ENCODE data around the gene FBXL15.

DNA sequence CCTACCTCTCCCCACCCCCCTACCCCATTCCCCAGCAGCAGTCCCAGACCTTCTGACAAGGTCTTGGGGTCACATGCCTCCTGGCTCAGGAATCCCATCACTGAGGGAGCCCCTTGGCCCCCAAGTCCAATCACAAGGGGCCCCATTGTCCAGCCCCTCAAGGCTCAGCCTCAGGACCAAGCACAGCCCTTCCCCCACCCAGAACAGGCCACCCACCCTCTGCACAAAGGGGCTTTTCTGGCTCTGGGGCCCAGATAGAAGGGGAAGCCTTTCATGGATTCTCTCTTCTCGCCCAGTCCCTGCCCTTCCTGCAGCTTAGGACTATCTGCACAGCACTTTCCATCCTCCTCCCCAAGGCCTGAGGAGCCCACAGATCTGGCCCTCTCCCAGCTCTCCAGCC lies 4.8 kb downstream of the FBXL15 start:
- TF ChIP-seq BACH1 (tag; IDR thresholded peaks at IDR 0.05): no peak
- TF ChIP-seq JUNB (CRISPR knock-in tag; conservative IDR thresholded peaks at IDR 0.05): no peak
- no peak for TF ChIP-seq STAG1 (CRISPR knock-in tag; IDR thresholded peaks at IDR 0.05; ENCODE audit: borderline replicate concordance)
- TF ChIP-seq, protein P1, sequence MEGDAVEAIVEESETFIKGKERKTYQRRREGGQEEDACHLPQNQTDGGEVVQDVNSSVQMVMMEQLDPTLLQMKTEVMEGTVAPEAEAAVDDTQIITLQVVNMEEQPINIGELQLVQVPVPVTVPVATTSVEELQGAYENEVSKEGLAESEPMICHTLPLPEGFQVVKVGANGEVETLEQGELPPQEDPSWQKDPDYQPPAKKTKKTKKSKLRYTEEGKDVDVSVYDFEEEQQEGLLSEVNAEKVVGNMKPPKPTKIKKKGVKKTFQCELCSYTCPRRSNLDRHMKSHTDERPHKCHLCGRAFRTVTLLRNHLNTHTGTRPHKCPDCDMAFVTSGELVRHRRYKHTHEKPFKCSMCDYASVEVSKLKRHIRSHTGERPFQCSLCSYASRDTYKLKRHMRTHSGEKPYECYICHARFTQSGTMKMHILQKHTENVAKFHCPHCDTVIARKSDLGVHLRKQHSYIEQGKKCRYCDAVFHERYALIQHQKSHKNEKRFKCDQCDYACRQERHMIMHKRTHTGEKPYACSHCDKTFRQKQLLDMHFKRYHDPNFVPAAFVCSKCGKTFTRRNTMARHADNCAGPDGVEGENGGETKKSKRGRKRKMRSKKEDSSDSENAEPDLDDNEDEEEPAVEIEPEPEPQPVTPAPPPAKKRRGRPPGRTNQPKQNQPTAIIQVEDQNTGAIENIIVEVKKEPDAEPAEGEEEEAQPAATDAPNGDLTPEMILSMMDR (IDR thresholded peaks at IDR 0.05 in 2 of 3, conservative IDR thresholded peaks at IDR 0.05 in 1 of 3; ENCODE audit: insufficient read depth in 2 of 3, low read depth in 1 of 3, low read length in 3 of 3): no peak
- TF ChIP-seq, protein P2, sequence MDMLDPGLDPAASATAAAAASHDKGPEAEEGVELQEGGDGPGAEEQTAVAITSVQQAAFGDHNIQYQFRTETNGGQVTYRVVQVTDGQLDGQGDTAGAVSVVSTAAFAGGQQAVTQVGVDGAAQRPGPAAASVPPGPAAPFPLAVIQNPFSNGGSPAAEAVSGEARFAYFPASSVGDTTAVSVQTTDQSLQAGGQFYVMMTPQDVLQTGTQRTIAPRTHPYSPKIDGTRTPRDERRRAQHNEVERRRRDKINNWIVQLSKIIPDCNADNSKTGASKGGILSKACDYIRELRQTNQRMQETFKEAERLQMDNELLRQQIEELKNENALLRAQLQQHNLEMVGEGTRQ (CRISPR knock-in tag; IDR thresholded peaks at IDR 0.05): no peak
- TF ChIP-seq RBM15 (IDR thresholded peaks at IDR 0.05; ENCODE audit: insufficient read depth, low read length): no peak
